Left ventricle myocardium inferior (tissue), 1 donor: ENCODE data around the gene SCYL2. TPM values are rescaled to one million over a fixed set of nuclear protein-coding genes. Genes with fewer than 3 reads are reported as not detected.

Source experiments
- DNase-seq: peaks from one replicate; pipeline ENCODE4 v3.0.0-alpha.2; 2020
- H3K27ac ChIP-seq: fragments of 200-600 bp; replicated peaks from 2 replicates; pipeline ENCODE4 v1.8.0; 2021
- H3K27me3 ChIP-seq: fragments of 200-600 bp; 2 replicates; pipeline ENCODE4 v1.8.0; 2021; ENCODE audit warnings: low read depth
- H3K36me3 ChIP-seq: fragments of 200-600 bp; 2 replicates; pipeline ENCODE4 v1.8.0; 2021
- H3K4me1 ChIP-seq: fragments of 200-600 bp; 2 replicates; pipeline ENCODE4 v1.8.0; 2021
- H3K4me3 ChIP-seq: fragments of 200-600 bp; 2 replicates; pipeline ENCODE4 v1.8.0; 2021; ENCODE audit warnings: mild to moderate bottlenecking, moderate library complexity
- H3K9me3 ChIP-seq: fragments of 200-600 bp; replicated peaks from 2 replicates; pipeline ENCODE4 v1.8.0; 2021
- CTCF ChIP-seq: fragments of 200-600 bp; IDR thresholded peaks from 2 replicates; pipeline ENCODE4 v1.8.0; 2021; ENCODE audit warnings: antibody characterized with exemption, mild to moderate bottlenecking, borderline replicate concordance
- intact Hi-C: fragments of 100-400 bp; cut with micrococcal nuclease; formaldehyde crosslinking; loops from one replicate; pipeline ENCODE4 v1.11.0; 2022
- total RNA-seq: library from RNA; stranded (reverse); fragmentation: NEBNext Ultra II Directional; extraction: Animal tissue kit (Norgen Biotek cat#: 25700); gene quantifications from one replicate; pipeline ENCODE4 v1.2.1, GENCODE V29; 2021
- donor health status: DM: no; HTN: yes; CAD: no; lungs with severe emphysema.

SCYL2 gene
- total RNA-seq, 1 donor from 2014 or later: 36.2 TPM

DNA sequence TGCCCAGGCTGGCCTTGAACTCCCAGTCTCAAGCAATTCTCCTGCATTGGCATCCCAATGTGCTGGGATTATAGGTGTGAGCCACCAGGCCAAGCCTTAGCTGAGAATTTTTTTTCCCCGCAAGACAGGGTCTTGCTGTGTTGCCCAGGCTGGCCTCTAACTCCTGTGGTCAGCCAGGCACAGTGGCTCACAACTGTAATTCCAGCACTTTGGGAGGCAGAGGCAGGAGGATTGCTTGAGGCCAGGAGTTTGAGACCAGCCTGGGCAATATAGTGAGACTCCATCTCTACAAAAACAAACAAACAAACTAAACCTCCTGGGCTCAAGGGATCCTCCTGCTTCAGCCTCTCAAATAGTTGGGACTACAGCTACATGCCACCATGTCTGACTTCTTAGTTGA, 27.4 kb upstream of the SCYL2 start:
- H3K4me1 ChIP-seq: no peaks in the 10 kb centered on the region
- no peak for TF ChIP-seq CTCF
- no peaks in the 10 kb centered on the region for H3K27me3 ChIP-seq
- no peaks in the 10 kb centered on the region for H3K36me3 ChIP-seq
- no peak overlapping the region for H3K4me3 ChIP-seq
- no peak for DNase-seq
- no peak overlapping the region for H3K27ac ChIP-seq
- H3K9me3 ChIP-seq: no peaks in the 10 kb centered on the region
- intact Hi-C loops: loop anchor here (10.0 kb wide), 2 partner anchors 315 to 495 kb away; no protein-coding TSS in a partner anchor

- Histone ChIP-seq H3K27ac (no peak overlapping the region), H3K4me1 (no peaks in the 10 kb centered on the region), H3K4me3 (no peak overlapping the region), H3K9me3 (no peaks in the 10 kb centered on the region), H3K27me3 (no peaks in the 10 kb centered on the region), H3K36me3 (no peaks in the 10 kb centered on the region)
- intact Hi-C loops: no loop called here
- TF ChIP-seq CTCF: no peak
- no peak for DNase-seq
These were observed 23.8 kb upstream of the SCYL2 start for GRCh38 chr12:100243137-100243536.

DNA sequence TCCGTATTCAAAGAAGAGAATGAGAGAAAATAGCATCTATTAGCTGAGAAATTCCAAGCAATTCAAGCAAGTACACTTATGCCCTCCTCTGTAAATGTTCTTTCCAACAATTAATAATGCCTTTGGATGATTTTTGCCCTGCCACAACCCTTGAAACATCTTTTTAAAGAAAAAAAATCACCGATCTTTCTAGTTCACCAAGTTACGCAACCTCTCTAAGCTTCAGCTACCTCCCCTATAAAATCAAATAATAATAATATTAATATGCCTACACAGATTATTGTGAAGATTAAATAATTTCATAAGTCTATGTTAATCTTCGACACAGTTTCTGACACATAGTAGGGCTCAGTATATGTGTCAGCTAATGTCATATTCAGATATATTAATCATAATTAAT, 19.2 kb upstream of the SCYL2 start:
- H3K27me3 ChIP-seq: no peaks in the 10 kb centered on the region
- H3K4me3 ChIP-seq: no peak overlapping the region
- no peaks in the 10 kb centered on the region for H3K9me3 ChIP-seq
- no peak for DNase-seq
- TF ChIP-seq CTCF: no peak
- H3K4me1 ChIP-seq: no peaks in the 10 kb centered on the region
- H3K27ac ChIP-seq: no peak overlapping the region
- H3K36me3 ChIP-seq: no peaks in the 10 kb centered on the region
- intact Hi-C loops: no loop called here

GRCh38 chr12:100248886-100249285, 18.1 kb upstream of the SCYL2 start:
- H3K9me3 ChIP-seq: no peaks in the 10 kb centered on the region
- DNase-seq: no peak
- H3K36me3 ChIP-seq: no peaks in the 10 kb centered on the region
- no peak for TF ChIP-seq CTCF
- no peaks in the 10 kb centered on the region for H3K27me3 ChIP-seq
- intact Hi-C loops: no loop called here
- no peaks in the 10 kb centered on the region for H3K4me1 ChIP-seq
- H3K27ac ChIP-seq: no peak overlapping the region
- H3K4me3 ChIP-seq: no peak overlapping the region

DNA sequence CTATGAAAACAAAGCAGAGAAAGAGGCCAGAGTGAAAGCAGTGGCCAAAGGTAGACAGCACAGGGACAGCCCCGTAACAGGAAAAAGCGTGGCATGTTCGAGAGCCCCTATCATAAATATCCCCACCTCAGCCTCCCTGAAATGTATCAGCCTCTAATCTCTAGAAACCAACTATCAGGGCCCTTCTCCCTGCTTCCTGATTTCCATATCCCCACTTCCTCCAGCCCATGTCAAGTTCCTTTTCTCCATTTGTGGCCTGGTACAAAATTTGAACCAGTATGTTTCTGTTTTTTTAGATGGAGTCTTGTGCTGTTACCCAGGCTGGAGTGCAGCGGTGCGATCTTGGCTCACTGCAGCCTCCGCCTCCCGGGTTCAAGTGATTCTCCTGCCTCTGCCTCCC, 17.0 kb upstream of the SCYL2 start:
- intact Hi-C loops: no loop called here
- no peak for DNase-seq
- no peaks in the 10 kb centered on the region for H3K9me3 ChIP-seq
- H3K36me3 ChIP-seq: no peaks in the 10 kb centered on the region
- H3K27me3 ChIP-seq: no peaks in the 10 kb centered on the region
- H3K4me1 ChIP-seq: no peaks in the 10 kb centered on the region
- no peak overlapping the region for H3K27ac ChIP-seq
- no peak overlapping the region for H3K4me3 ChIP-seq
- no peak for TF ChIP-seq CTCF

DNA sequence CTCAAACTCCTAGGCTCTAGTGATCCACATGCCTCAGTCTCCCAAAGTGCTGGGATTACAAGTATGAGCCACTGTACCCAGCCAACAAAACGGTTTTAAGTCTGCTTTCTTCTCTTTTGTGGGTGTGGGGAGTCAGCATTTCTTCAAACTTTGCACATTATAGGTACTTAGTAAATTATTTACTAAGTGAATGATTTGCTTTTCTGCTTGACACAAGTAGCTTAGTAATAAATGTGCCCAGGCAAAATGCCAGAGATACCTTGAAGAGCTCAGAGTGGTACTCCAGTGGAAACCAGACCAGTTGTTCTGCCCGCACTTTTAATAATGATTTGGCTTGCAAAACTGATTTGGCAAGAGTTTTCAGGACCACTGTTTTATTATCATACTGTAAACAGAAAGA, 15.1 kb upstream of the SCYL2 start:
- Histone ChIP-seq H3K36me3 (no peaks in the 10 kb centered on the region), H3K4me1 (no peaks in the 10 kb centered on the region), H3K27me3 (no peaks in the 10 kb centered on the region), H3K4me3 (no peak overlapping the region), H3K9me3 (no peaks in the 10 kb centered on the region), H3K27ac (no peak overlapping the region)
- intact Hi-C loops: no loop called here
- TF ChIP-seq CTCF: no peak
- no peak for DNase-seq
